HepG2 (cell line): ENCODE results near the gene BRMS1. TPM values are rescaled to one million over a fixed set of nuclear protein-coding genes. Genes with fewer than 3 reads are reported as not detected.

Experiments used
- ATAC-seq: fragments of 200-7000 bp; cut with Tn5 transposase; 3 replicates; pipeline ENCODE4 v1.9.1; 2020; ENCODE audit warnings: mild to moderate bottlenecking, moderate library complexity
- BruUV-seq: library from RNA; stranded (reverse); fragments of 400-500 nt; replicated peaks from 2 replicates; lab custom pipeline; 2021; lab: Mats Ljungman, UMichigan
- CTCF ChIA-PET: fragments of 300-600 bp; formaldehyde crosslinking; extraction: SDS; loops from one replicate; lab custom pipeline; 2021; ENCODE audit warnings: low total read pairs, inconsistent platforms, low intra/inter-chr PET ratio; lab: Yijun Ruan, JAX
- POLR2A ChIA-PET: fragments of 350-600 bp; sonication (Branson Sonifier 250); formaldehyde crosslinking; loops from one replicate; lab custom pipeline; 2020; ENCODE audit warnings: antibody characterized with exemption, inconsistent platforms; lab: Yijun Ruan, JAX
- DNase-seq: peaks from one replicate; pipeline ENCODE4 v3.0.0-alpha.2; 2015; ENCODE audit warnings: low spot score
- FAIRE-seq: peaks from 3 replicates; lab custom pipeline; 2011; peaks lifted over from hg19 to GRCh38; lab: Jason Lieb, UNC
- H2AFZ ChIP-seq: one replicate; pipeline ENCODE4 v1.6.1; 2011; ENCODE audit warnings: low read length, inconsistent platforms
- H3K27ac ChIP-seq: fragments of 300-600 bp; 3 replicates; pipeline ENCODE4 v1.8.0; 2011; ENCODE audit warnings: mixed run types, mild to moderate bottlenecking, mixed read lengths, low read length, inconsistent platforms; ENCODE audit not compliant: insufficient read depth; ENCODE audit errors: extremely low read length
- H3K27me3 ChIP-seq, 2 experiments: fragments of 200-600 bp in 1 of 2; 2 replicates in 1 of 2; 3 replicates in 1 of 2; pipeline versions ENCODE4 v1.6.0 to v1.8.0; 2011; ENCODE audit warnings: low read length in 2 of 2, mild to moderate bottlenecking in 2 of 2, moderate library complexity in 2 of 2, inconsistent platforms in 1 of 2; ENCODE audit not compliant: insufficient read depth in 2 of 2, control insufficient read depth in 1 of 2
- H3K36me3 ChIP-seq, 2 experiments: fragments of 200-600 bp in 1 of 2; replicated peaks in 1 of 2; 2 replicates in 1 of 2; 3 replicates in 1 of 2; pipeline versions ENCODE4 v1.5.1 to v1.8.0; 2011; ENCODE audit warnings: low read length in 2 of 2, inconsistent platforms in 1 of 2; ENCODE audit not compliant: insufficient read depth in 2 of 2, control insufficient read depth in 1 of 2
- H3K4me1 ChIP-seq: 2 replicates; pipeline ENCODE4 v1.5.1; 2012; ENCODE audit warnings: low read length, inconsistent platforms; ENCODE audit not compliant: insufficient read depth
- H3K4me2 ChIP-seq: 2 replicates; pipeline ENCODE4 v1.6.0; 2011; ENCODE audit warnings: low read depth, low read length, inconsistent platforms
- H3K4me3 ChIP-seq, 3 experiments: fragments of 200-600 bp in 1 of 3; sonication (generic), shearing (Covaris generic) in 1 of 3; replicated peaks in 1 of 3; 2 replicates each; pipeline ENCODE4 v1.5.1; 2011 to 2016; ENCODE audit warnings: low read length in 3 of 3, inconsistent platforms in 2 of 3, low read depth in 2 of 3, mild to moderate bottlenecking in 2 of 3, control low read depth in 1 of 3, mixed read lengths in 1 of 3; ENCODE audit not compliant: insufficient read depth in 1 of 3
- H3K79me2 ChIP-seq: one replicate; pipeline ENCODE4 v1.6.1; 2011; ENCODE audit warnings: low read length, inconsistent platforms; ENCODE audit not compliant: insufficient read depth
- H3K9ac ChIP-seq: 2 replicates; pipeline ENCODE4 v1.6.0; 2011; ENCODE audit warnings: mild to moderate bottlenecking, low read depth, low read length, inconsistent platforms; ENCODE audit not compliant: insufficient read depth
- H3K9me3 ChIP-seq: 2 replicates; pipeline ENCODE4 v1.5.1; 2012; ENCODE audit warnings: mild to moderate bottlenecking, low read length
- H4K20me1 ChIP-seq: 2 replicates; pipeline ENCODE4 v1.6.0; 2011; ENCODE audit warnings: inconsistent platforms, mild to moderate bottlenecking, low read length, moderate library complexity; ENCODE audit not compliant: insufficient read depth
- CREB3 ChIP-seq: sonication (generic); formaldehyde crosslinking; IDR thresholded peaks from 2 replicates; pipeline ENCODE4 v1.5.0; 2020; ENCODE audit warnings: missing genetic modification reagents
- GATAD2A ChIP-seq: IDR thresholded peaks from 2 replicates; pipeline ENCODE4 v1.6.1; 2016
- GTF3A ChIP-seq: sonication (generic); formaldehyde crosslinking; conservative IDR thresholded peaks from 2 replicates; pipeline ENCODE4 v1.4.0; 2020; ENCODE audit warnings: mild to moderate bottlenecking, missing genetic modification reagents
- GZF1 ChIP-seq: sonication (generic); formaldehyde crosslinking; IDR thresholded peaks from 2 replicates; pipeline ENCODE4 v1.5.1; 2020; ENCODE audit warnings: mild to moderate bottlenecking, missing genetic modification reagents
- HDAC1 ChIP-seq: sonication (generic); formaldehyde crosslinking; IDR thresholded peaks from 2 replicates; pipeline ENCODE4 v1.5.1; 2020; ENCODE audit warnings: mild to moderate bottlenecking, missing genetic modification reagents
- MTA3 ChIP-seq: sonication (generic); formaldehyde crosslinking; IDR thresholded peaks from 2 replicates; pipeline ENCODE4 v1.4.0; 2020; ENCODE audit warnings: missing genetic modification reagents
- NPAS2 ChIP-seq: sonication (generic); formaldehyde crosslinking; IDR thresholded peaks from 2 replicates; pipeline ENCODE4 v1.8.0; 2022; ENCODE audit warnings: mild to moderate bottlenecking, missing genetic modification reagents, borderline replicate concordance
- ONECUT2 ChIP-seq: sonication (generic); formaldehyde crosslinking; IDR thresholded peaks from 2 replicates; pipeline ENCODE4 v1.4.0; 2020; ENCODE audit warnings: missing genetic modification reagents
- PBX2 ChIP-seq: IDR thresholded peaks from 2 replicates; pipeline ENCODE4 v1.6.1; 2016; ENCODE audit warnings: control low read depth
- RBM22 ChIP-seq: fragments of 200-400 bp; formaldehyde crosslinking; optimal IDR thresholded peaks from 2 replicates; pipeline ENCODE3; 2017; ENCODE audit warnings: mild to moderate bottlenecking, low read length, moderate library complexity
- SRSF1 ChIP-seq: fragments of 200-400 bp; formaldehyde crosslinking; optimal IDR thresholded peaks from 2 replicates; pipeline ENCODE3; 2017; ENCODE audit warnings: mild to moderate bottlenecking, low read depth, low read length, moderate library complexity
- TBP ChIP-seq: sonication (generic); formaldehyde crosslinking; IDR thresholded peaks from 2 replicates; pipeline ENCODE4 v1.5.0; 2020; ENCODE audit warnings: missing genetic modification reagents
- TCF7L2 ChIP-seq: IDR thresholded peaks from 2 replicates; pipeline ENCODE4 v1.6.1; 2011; ENCODE audit warnings: mild to moderate bottlenecking, low read depth, low read length, moderate library complexity
- YEATS4 ChIP-seq: sonication (generic); formaldehyde crosslinking; IDR thresholded peaks from 2 replicates; pipeline ENCODE4 v1.4.0; 2020; ENCODE audit warnings: missing genetic modification reagents, borderline replicate concordance
- ZBTB14 ChIP-seq: sonication (generic); formaldehyde crosslinking; IDR thresholded peaks from 2 replicates; pipeline ENCODE4 v1.4.0; 2020; ENCODE audit warnings: missing genetic modification reagents
- ZBTB42 ChIP-seq: sonication (generic); formaldehyde crosslinking; IDR thresholded peaks from 2 replicates; pipeline ENCODE4 v1.5.0; 2020; ENCODE audit warnings: mild to moderate bottlenecking, missing genetic modification reagents
- ZKSCAN8 ChIP-seq: IDR thresholded peaks from 2 replicates; pipeline ENCODE4 v1.6.1; 2016; ENCODE audit warnings: borderline replicate concordance, missing genetic modification reagents, missing compliant biosample characterization
- ZNF3 ChIP-seq: IDR thresholded peaks from 2 replicates; pipeline ENCODE4 v1.7.0; 2017; ENCODE audit warnings: inconsistent platforms
- ZSCAN31 ChIP-seq: sonication (generic); formaldehyde crosslinking; IDR thresholded peaks from 2 replicates; pipeline ENCODE4 v1.5.0; 2020; ENCODE audit warnings: low read depth, mild to moderate bottlenecking, missing genetic modification reagents
- WGBS: methylation state at CpG from one replicate; pipeline ENCODE4 v1.1.6; 2017; ENCODE audit warnings: low lambda C conversion rate; 5-methylcytosine and 5-hydroxymethylcytosine counted together
- in situ Hi-C: cut with HindIII; loops from 2 replicates; pipeline ENCODE4 v1.10.0; 2017; ENCODE audit warnings: low pct_unique_long_range_greater_than_20kb; ENCODE audit not compliant: extremely low pct_ligation_motif_present
- intact Hi-C: fragments of 100-400 bp; cut with micrococcal nuclease; formaldehyde crosslinking; loops from one replicate; pipeline ENCODE4 v1.10.0; 2022; ENCODE audit not compliant: unreplicated experiment
- polyA plus RNA-seq, 8 experiments: library from polyadenylated mRNA; depleted of rRNA in 3 of 8; stranded (reverse) in 7 of 8; unstranded in 1 of 8; fragments of >200 nt; fragmentation: Illumina TruSeq in 4 of 8; extraction: Trizol in 4 of 8; gene quantifications; 2 replicates each; pipeline versions ENCODE4 v1.2.1 to v1.2.3, GENCODE V29; 2011 to 2016; ENCODE audit warnings: low read depth in 4 of 8, missing spikeins in 1 of 8, mixed read lengths in 1 of 8; ENCODE audit not compliant: insufficient read depth in 1 of 8
- total RNA-seq, 5 experiments: library from RNA; depleted of rRNA; stranded (reverse); fragments of >200 nt; fragmentation: Illumina TruSeq; extraction: Trizol; gene quantifications; 2 replicates each; pipeline ENCODE4 v1.2.3, GENCODE V29; 2016; ENCODE audit warnings: low read depth in 1 of 5

Gene BRMS1
- total and polyA plus RNA-seq, 2 of the 13 experiments (the other 11 are each of a cell fraction or from before 2014, with no cell fraction given): 15.8 to 55.7 TPM

DNA sequence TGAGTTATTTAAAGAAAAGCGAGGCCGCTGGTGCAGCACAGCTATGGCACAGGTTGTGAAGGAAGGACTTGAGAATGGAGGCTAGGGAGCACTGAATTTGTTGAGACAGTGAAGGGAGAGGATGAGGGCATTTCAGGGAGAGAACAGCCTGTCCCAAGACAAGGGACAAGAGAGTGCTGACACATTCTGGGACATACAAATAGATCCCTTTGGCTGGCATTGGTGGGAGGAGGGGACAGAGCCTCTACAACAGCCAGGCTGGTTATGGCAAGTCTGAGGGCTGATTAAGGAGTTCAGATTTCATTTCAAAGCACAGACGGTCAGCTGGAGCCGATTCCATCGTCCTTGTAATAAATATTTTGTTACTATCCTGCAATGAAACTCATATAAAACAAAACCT lies 28.4 kb upstream of the BRMS1 start (continued):
- no peak for TF ChIP-seq MTA3 (CRISPR knock-in tag)

GRCh38 chr11:66371627-66372415 lies 26.9 kb upstream of the BRMS1 start, which contains the start of gene SLC29A2:
Gene SLC29A2 (minus strand): TSS chr11:66371760. CDS start chr11:66371591, 169 bp downstream.
- no peak within 1 kb of the TSS for H2AFZ ChIP-seq
- ATAC-seq (peak; percentile 63), DNase-seq (no peak), FAIRE-seq (no peak)
- intact Hi-C loops (no loop called here), in situ Hi-C loops (no loop called here)
- H3K27ac ChIP-seq: peak within 1 kb of the TSS; percentile 41
- H3K36me3 ChIP-seq: no peaks in the 10 kb centered on the region
- peak within 1 kb of the TSS; percentile 92 for H3K4me2 ChIP-seq
- no peaks in the 10 kb centered on the region for H3K9me3 ChIP-seq
- peaks cover 31% of the 10 kb centered on the region for H3K4me1 ChIP-seq
- no peaks in the 10 kb centered on the region; the same call in 1 of the 2 replicates for H4K20me1 ChIP-seq
- peak within 1 kb of the TSS; percentile 64 to 75 (median 72) for H3K4me3 ChIP-seq
- H3K79me2 ChIP-seq: no peaks in the 10 kb centered on the region
- peaks cover 0 to 7% of the 10 kb centered on the region in 2 experiments; a peak in 1 of 5 replicates for H3K27me3 ChIP-seq
- TSS peak; percentile 79 for BruUV-seq
- CTCF ChIA-PET: no interaction called here
- peak within 1 kb of the TSS; percentile 71 for H3K9ac ChIP-seq
- POLR2A ChIA-PET: interaction anchor here (0.8 to 2.1 kb wide), 3 partner anchors 23 to 59 kb away, joined by 3 to 6 read pairs (median 5); partner anchors contain the start of gene RIN1
- WGBS: 2% methylated on average over 13 of the region's 72 CpGs
- no peak for TF ChIP-seq PBX2
- TF ChIP-seq TBP: no peak
- no peak for TF ChIP-seq GZF1 (CRISPR knock-in tag)
- TF ChIP-seq GTF3A (CRISPR knock-in tag): no peak
- TF ChIP-seq NPAS2 (CRISPR knock-in tag): no peak
- TF ChIP-seq GATAD2A (CRISPR knock-in tag): no peak
- TF ChIP-seq ZSCAN31 (CRISPR knock-in tag): no peak; the same call in 1 of the 2 replicates
- TF ChIP-seq YEATS4 (CRISPR knock-in tag): no peak
- no peak for TF ChIP-seq ZNF3 (CRISPR knock-in tag)
- TF ChIP-seq TCF7L2: no peak
- no peak for TF ChIP-seq ZBTB42 (CRISPR knock-in tag)
- TF ChIP-seq ZBTB14 (CRISPR knock-in tag): no peak
- TF ChIP-seq ZKSCAN8: no peak
- no peak for TF ChIP-seq ONECUT2
- TF ChIP-seq RBM22: no peak
- no peak for TF ChIP-seq HDAC1
- peak; percentile 49 for TF ChIP-seq SRSF1
- no peak for TF ChIP-seq CREB3 (CRISPR knock-in tag)
